NCI-H82 treated with DMSO at 0.1 percent for 48 hours (cell line): ENCODE measurements around the gene AUTS2.
"Not testable (repeated sequence)": the region's sequence is repeated elsewhere in the genome, so short reads cannot be mapped to it uniquely, and the experiment has no call there.

Source experiments
- DNase-seq: peaks from one replicate; lab custom pipeline; 2025; ENCODE audit not compliant: unreplicated experiment; lab: John Stamatoyannopoulos, UW

AUTS2 gene

GRCh38 chr7:70271617-70272081, 673.4 kb downstream of the AUTS2 start:
- DNase-seq = peak; percentile 80

GRCh38 chr7:70275570-70275969, 677.3 kb downstream of the AUTS2 start:
- not testable (repeated sequence) for DNase-seq

- DNase-seq = no peak
These were observed 686.9 kb downstream of the AUTS2 start for GRCh38 chr7:70285187-70285586.

GRCh38 chr7:70285854-70286253, 687.6 kb downstream of the AUTS2 start:
- no peak for DNase-seq

GRCh38 chr7:70288781-70289456, 690.6 kb downstream of the AUTS2 start:
- DNase-seq = no peak

- DNase-seq = no peak
These were observed 694.4 kb downstream of the AUTS2 start for GRCh38 chr7:70292716-70293115.

- no peak for DNase-seq
These were observed 696.1 kb downstream of the AUTS2 start for GRCh38 chr7:70294211-70294911.

GRCh38 chr7:70298780-70299471, 700.7 kb downstream of the AUTS2 start:
- peak; percentile 84 for DNase-seq

GRCh38 chr7:70299472-70299807, 701.2 kb downstream of the AUTS2 start:
- no peak for DNase-seq

- DNase-seq = no peak
These were observed 703.5 kb downstream of the AUTS2 start for GRCh38 chr7:70301673-70302185.

- no peak for DNase-seq
These were observed 705.0 kb downstream of the AUTS2 start for GRCh38 chr7:70303309-70303708.

GRCh38 chr7:70303780-70304179, 705.5 kb downstream of the AUTS2 start:
- no peak for DNase-seq

GRCh38 chr7:70306173-70306572, 707.9 kb downstream of the AUTS2 start:
- no peak for DNase-seq

GRCh38 chr7:70307544-70308106, 709.4 kb downstream of the AUTS2 start:
- DNase-seq = no peak

GRCh38 chr7:70312336-70312735, 714.1 kb downstream of the AUTS2 start:
- DNase-seq = no peak

- DNase-seq = no peak
These were observed 715.0 kb downstream of the AUTS2 start for GRCh38 chr7:70313271-70313670.

GRCh38 chr7:70313687-70314086, 715.4 kb downstream of the AUTS2 start:
- no peak for DNase-seq

GRCh38 chr7:70314221-70314620, 715.9 kb downstream of the AUTS2 start:
- DNase-seq = no peak

GRCh38 chr7:70316745-70317144, 718.5 kb downstream of the AUTS2 start:
- DNase-seq = no peak

GRCh38 chr7:70317356-70317755, 719.1 kb downstream of the AUTS2 start:
- DNase-seq = no peak

GRCh38 chr7:70318511-70318910, 720.2 kb downstream of the AUTS2 start:
- DNase-seq = no peak

GRCh38 chr7:70319057-70319456, 720.8 kb downstream of the AUTS2 start:
- peak; percentile 66 for DNase-seq
